Fibroblast of skin of abdomen (primary cell): Measurements from ENCODE around the gene GNB1L.
"Not testable (repeated sequence)": the region's sequence is repeated elsewhere in the genome, so short reads cannot be mapped to it uniquely, and the experiment has no call there.

Experiments used
- DNase-seq: peaks from one replicate; pipeline ENCODE4 v3.0.0-alpha.2; 2013

The GNB1L gene

DNA sequence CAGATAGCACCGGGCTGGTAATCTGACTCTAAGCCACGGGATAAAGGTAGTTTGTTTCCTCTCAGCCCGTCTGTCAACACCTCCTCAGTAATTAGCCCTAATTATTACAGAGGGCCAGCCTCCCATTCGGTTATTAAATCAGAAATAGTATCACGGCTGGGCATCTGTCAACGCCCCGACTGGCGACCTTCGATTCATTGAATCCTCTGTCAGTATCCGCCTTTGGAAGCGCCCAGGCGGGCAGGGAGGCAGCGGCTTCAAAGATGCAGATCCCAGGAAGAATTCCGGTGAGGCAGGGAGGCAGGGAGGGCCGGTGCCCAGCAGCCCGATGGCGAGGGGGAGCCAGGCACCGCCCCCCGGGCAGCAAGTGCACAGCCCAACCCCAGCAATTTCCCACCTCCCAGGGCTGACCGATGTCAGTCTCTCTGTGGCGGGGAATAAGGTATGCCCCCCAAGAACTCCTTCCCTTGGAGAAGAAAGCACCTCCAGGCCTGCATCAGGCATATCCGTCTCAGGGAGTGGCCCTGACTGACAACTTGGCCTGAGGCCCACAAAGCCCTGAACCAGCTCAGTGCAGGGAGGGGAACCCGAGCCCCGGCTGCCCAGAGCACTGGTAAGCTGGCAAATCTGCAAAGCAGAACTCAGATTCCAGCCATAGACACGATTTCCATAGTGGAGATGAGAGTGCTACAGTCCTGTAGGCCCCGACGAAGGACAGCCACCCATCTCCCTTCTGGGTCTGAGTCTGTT lies 11.4 kb downstream of the GNB1L start:
- no peak for DNase-seq

GRCh38 chr22:19842393-19843106 lies 12.1 kb downstream of the GNB1L start:
- no peak for DNase-seq

- no peak for DNase-seq
Measured at GRCh38 chr22:19841641-19842392, 12.9 kb downstream of the GNB1L start.

- no peak for DNase-seq
Measured at GRCh38 chr22:19840955-19841640, 13.6 kb downstream of the GNB1L start.

GRCh38 chr22:19840059-19840458 lies 14.6 kb downstream of the GNB1L start:
- no peak for DNase-seq

DNA sequence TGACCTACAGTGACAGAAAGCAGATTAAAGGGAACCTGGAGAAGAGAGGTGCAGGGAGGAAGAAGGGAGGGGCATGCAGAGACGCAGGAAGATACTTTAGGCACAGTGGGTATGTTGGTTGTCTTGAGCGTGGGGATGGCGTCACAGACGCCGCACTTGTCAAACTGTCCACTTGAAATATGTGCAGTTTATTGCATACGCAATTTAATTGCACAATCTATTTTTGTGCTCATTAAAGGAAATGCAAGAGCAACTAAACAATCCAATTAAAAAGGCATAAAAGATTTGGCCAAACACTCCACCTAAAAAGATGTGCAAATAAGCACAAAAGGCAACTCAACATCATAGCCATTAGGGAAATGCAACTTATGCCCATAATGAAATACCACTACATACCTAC lies 16.8 kb downstream of the GNB1L start:
- no peak for DNase-seq

- peak; percentile 14 for DNase-seq
Measured at GRCh38 chr22:19836512-19836911, 18.2 kb downstream of the GNB1L start.

DNA sequence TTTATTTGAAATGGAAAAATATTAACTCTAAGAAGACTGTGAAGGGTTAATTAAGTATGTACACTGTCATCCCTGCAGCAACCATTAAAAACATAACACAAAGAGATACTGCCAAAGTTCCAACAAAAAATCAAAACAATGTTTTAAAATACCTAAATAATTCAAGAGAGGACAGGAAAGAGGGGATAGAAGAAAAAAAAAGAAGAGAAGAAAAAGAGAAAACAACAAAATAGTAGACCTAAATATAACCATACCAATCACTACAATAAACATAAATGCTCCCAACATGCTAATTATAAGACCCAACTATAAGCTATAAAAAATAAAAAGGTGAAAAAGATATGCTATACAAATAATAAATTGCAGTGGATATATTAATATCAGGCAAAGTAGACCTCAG lies 20.1 kb downstream of the GNB1L start:
- DNase-seq, result no peak

GRCh38 chr22:19833327-19833726 lies 21.3 kb downstream of the GNB1L start:
- DNase-seq, result not testable (repeated sequence)

GRCh38 chr22:19832476-19833108 lies 22.1 kb downstream of the GNB1L start:
- DNase-seq, result no peak

DNA sequence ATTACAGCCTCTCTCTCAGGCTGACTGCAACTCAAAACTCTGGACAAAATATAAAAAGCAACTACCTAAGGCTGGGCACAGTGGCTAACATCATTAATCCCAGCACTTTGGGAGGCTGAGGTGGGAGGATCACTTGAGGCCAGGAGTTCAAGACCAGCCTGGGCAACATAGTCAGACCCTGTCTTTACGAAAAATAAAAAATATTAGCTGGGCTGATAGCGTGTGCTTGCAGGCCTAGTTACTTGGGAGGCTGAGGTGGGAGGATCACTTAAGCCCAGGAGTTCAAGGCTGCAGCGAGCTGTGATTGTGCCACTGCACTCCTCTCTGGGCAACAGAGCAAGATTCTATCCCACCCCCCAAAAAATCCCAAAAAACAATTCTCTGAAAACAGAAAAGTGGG lies 22.7 kb downstream of the GNB1L start:
- DNase-seq, result not testable (repeated sequence)

- no peak for DNase-seq
Measured at GRCh38 chr22:19831016-19831415, 23.7 kb downstream of the GNB1L start.

DNA sequence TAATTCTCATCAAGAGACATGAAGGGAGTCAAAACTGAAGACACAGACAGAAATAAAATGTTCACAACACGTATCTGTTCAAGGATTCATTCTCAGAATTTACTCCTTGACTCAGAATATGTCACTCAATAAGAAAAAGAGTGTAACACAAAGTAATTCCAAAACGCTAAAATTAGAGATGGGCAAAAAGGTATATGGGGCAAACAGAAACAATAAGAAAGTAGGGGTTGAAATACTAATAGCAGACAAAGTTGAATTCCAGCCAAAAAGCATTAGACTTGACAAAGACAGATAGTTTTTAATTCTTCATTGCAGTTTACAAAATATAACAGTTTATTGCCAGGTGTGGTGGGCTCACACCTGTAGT lies 26.7 kb downstream of the GNB1L start:
- DNase-seq, result no peak

- DNase-seq, result no peak
Measured at GRCh38 chr22:19827341-19828034, 27.2 kb downstream of the GNB1L start.

- DNase-seq, result no peak
Measured at GRCh38 chr22:19826619-19826950, 28.1 kb downstream of the GNB1L start.

DNA sequence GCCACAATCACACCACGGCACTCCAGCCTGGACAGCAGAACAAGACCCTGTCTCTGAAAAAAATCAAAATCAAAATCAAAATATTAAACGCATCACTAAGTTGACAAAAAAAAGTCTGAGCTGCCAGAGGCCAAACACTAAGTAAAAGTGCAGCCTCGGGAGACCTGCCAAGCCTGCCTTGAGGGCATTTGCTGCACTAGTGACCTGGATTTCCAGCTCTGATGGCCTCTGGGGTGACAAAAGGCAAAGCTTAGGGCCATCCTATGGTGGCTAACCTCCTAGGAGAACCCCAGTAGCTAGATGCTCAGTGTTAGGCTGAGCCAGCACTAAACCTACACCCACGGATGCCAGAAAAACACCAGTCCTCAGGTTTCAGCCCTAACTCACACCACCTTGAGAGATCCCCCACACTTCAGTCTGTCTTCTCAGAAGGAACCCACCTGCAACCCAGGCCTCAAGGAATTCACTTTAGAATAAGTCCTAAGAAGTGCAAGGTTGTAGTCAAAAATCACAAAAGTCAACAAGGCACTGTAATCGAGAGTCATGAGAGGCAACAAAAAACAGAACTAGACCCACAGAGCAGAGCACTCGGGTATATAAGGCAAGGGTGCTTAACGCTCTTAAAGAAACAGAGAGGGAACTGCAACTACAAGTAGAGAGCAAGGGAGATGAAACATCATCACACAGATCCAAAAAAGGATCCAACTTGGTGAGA lies 28.6 kb downstream of the GNB1L start:
- DNase-seq, result no peak

GRCh38 chr22:19824926-19825339 lies 29.7 kb downstream of the GNB1L start:
- no peak for DNase-seq

DNA sequence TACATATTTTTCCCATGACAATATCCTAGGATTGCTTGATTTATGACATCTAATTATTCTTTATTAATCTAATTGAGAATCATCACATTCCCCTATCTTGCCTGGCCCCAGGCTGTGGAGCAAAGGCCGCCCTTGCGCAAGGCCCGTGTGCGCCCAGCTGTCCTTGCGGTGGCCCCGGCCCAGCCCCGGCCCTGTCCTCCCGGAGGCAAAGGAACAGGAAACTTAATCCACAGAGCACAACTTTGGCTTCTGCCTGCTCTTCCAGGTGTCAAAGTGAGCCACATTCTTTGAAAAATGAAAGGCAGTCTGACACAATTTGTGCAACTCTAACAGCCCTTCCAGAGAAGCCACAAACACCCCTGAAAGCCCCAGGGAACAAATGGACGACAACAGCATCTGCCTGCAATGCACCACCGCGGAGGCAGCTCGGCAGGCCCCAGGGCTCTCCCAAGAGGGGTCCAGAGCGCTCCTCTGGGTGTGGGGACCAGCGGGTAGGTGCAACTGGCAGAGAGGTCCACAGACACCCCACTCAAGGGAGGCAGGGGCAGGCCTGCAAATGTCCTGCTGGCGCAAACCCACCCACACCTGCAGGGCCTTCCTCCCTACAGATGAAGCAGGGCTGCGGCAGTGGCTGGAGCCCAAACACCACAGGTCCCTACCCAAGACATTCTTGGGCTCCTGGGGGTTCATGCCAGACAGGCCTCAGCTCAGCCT lies 30.3 kb downstream of the GNB1L start:
- DNase-seq, result no peak

DNA sequence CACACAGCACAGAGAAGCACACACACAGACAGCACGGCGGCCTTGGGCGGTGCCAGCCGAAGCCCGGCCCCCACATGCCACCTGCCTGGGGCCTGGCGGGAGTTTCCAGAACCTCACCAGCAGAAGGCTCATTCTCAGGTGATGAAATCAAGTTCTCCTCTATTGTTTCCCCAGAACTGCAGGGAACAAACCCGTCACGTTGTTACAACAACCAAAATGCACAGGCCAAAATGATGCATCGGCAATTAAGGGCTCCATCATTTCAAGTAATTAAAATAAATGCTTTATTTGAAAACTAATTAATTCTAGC lies 30.8 kb downstream of the GNB1L start:
- no peak for DNase-seq

DNA sequence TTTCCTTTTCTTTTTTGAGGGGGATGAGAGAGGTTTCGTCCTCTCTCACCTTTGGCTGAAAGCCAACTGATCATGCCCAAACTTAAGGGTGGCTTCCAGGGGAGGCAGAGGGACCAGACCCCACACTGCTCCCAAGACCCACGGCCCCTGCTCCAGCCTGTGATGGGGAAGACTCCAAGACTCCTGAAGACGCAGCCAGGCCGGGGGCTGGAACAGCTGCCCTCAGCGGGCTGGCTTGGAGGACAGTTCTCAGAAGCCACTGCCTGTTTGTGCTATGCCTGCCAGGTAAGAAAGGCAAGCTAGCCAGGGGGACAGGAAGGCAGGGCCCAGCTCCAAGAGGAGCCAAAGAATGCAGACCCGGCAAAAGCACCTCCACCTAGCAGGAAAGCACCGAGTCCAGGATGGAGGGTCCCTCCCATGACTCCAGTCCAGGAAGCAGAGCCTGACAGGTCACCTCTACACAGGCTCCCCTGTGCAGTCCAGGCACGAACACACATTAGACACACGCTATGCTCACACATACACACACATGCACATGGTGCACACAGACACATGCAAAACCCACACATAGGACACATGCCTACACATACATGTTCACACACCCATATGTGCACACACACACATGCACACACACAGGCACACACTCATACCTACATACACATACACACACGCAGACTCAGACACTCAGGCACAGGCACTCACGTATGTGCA lies 31.3 kb downstream of the GNB1L start:
- DNase-seq, result no peak
